ENCODE measurements around the gene TMEM127.

DNA sequence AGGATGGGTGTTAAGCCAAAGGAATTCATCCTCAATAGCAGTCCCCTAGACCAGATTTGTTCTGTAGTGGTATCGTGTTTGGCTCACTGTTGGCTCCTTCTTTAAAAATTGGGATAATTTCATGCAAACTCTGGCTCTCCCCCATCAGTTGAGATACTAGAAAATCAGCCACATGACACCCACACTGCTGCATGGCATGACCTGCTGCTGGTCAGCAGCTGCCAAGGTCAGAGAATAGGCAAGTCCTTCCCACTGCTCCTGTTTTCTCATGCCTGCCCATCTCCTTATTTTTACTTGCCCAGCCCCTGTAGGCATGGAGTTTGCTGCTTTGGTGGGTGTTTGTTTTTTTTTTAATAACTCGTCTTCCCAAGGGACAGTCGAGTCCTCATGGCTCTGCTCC is 40.6 kb upstream of the TMEM127 start:
- TF ChIP-seq, protein P1, sequence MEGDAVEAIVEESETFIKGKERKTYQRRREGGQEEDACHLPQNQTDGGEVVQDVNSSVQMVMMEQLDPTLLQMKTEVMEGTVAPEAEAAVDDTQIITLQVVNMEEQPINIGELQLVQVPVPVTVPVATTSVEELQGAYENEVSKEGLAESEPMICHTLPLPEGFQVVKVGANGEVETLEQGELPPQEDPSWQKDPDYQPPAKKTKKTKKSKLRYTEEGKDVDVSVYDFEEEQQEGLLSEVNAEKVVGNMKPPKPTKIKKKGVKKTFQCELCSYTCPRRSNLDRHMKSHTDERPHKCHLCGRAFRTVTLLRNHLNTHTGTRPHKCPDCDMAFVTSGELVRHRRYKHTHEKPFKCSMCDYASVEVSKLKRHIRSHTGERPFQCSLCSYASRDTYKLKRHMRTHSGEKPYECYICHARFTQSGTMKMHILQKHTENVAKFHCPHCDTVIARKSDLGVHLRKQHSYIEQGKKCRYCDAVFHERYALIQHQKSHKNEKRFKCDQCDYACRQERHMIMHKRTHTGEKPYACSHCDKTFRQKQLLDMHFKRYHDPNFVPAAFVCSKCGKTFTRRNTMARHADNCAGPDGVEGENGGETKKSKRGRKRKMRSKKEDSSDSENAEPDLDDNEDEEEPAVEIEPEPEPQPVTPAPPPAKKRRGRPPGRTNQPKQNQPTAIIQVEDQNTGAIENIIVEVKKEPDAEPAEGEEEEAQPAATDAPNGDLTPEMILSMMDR (IDR thresholded peaks at IDR 0.05), result no peak
- TF ChIP-seq FOSL2 (IDR thresholded peaks at IDR 0.05), result no peak
- TF ChIP-seq FOSL2 (CRISPR knock-in tag; IDR thresholded peaks at IDR 0.05), result no peak
- no peak for TF ChIP-seq POLR2A (IDR thresholded peaks at IDR 0.05; ENCODE audit: low read length)
- TF ChIP-seq ESRRA (IDR thresholded peaks at IDR 0.05; ENCODE audit: borderline replicate concordance, low read length), result no peak
- TF ChIP-seq, protein P2, sequence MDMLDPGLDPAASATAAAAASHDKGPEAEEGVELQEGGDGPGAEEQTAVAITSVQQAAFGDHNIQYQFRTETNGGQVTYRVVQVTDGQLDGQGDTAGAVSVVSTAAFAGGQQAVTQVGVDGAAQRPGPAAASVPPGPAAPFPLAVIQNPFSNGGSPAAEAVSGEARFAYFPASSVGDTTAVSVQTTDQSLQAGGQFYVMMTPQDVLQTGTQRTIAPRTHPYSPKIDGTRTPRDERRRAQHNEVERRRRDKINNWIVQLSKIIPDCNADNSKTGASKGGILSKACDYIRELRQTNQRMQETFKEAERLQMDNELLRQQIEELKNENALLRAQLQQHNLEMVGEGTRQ (IDR thresholded peaks at IDR 0.05), result no peak
- TF ChIP-seq, protein P3, sequence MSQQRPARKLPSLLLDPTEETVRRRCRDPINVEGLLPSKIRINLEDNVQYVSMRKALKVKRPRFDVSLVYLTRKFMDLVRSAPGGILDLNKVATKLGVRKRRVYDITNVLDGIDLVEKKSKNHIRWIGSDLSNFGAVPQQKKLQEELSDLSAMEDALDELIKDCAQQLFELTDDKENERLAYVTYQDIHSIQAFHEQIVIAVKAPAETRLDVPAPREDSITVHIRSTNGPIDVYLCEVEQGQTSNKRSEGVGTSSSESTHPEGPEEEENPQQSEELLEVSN (IDR thresholded peaks at IDR 0.05; ENCODE audit: borderline replicate concordance, low read depth), result no peak
- TF ChIP-seq BHLHE40 (IDR thresholded peaks at IDR 0.05; ENCODE audit: low read depth, low read length), result no peak
- TF ChIP-seq CHD2 (IDR thresholded peaks at IDR 0.05; ENCODE audit: low read length, partially characterized antibody), result no peak
- no peak for TF ChIP-seq MAFK (IDR thresholded peaks at IDR 0.05; ENCODE audit: partially characterized antibody)

All from A549 (cell line).